HL-60/S4 treated with retinoic acid at 250 ng/mL for 4 days and 3 days (cell line): ENCODE data around the gene CHRM4.
"Not testable (repeated sequence)": the region's sequence is repeated elsewhere in the genome, so short reads cannot be mapped to it uniquely, and the experiment has no call there.

ENCODE experiments used
- in situ Hi-C: fragments of 300-500 bp; cut with MboI; formaldehyde crosslinking; loops from 2 replicates; pipeline ENCODE4 v1.7.0; 2022; ENCODE audit warnings: low sequenced_read_pairs

The CHRM4 gene

GRCh38 chr11:46383404-46383758 is 8.2 kb downstream of the CHRM4 start:
- in situ Hi-C loops = no loop called here

- in situ Hi-C loops = no loop called here
Observed at GRCh38 chr11:46382646-46383403, 8.8 kb downstream of the CHRM4 start.

- in situ Hi-C loops = no loop called here
Observed at GRCh38 chr11:46381819-46382645, 9.5 kb downstream of the CHRM4 start.

GRCh38 chr11:46381048-46381818 is 10.3 kb downstream of the CHRM4 start, which contains the start of gene MDK:
TSS of gene MDK (plus strand) at chr11:46381669. CDS start at chr11:46382058, 389 bp downstream.
- in situ Hi-C loops = no loop called here

- in situ Hi-C loops = no loop called here
Observed at GRCh38 chr11:46380340-46381047, 11.1 kb downstream of the CHRM4 start.

GRCh38 chr11:46379482-46380293 is 11.9 kb downstream of the CHRM4 start:
- in situ Hi-C loops = not testable (repeated sequence)

- in situ Hi-C loops = no loop called here
Observed at GRCh38 chr11:46378811-46379481, 12.6 kb downstream of the CHRM4 start.

GRCh38 chr11:46378296-46378695 is 13.3 kb downstream of the CHRM4 start:
- in situ Hi-C loops = no loop called here

- in situ Hi-C loops = no loop called here
Observed at GRCh38 chr11:46377831-46378230, 13.7 kb downstream of the CHRM4 start.

- in situ Hi-C loops = no loop called here
Observed at GRCh38 chr11:46377290-46377689, 14.3 kb downstream of the CHRM4 start.

- in situ Hi-C loops = no loop called here
Observed at GRCh38 chr11:46376258-46377050, 15.1 kb downstream of the CHRM4 start.

- in situ Hi-C loops = no loop called here
Observed at GRCh38 chr11:46375392-46376101, 16.0 kb downstream of the CHRM4 start.

GRCh38 chr11:46374815-46375214 is 16.8 kb downstream of the CHRM4 start:
- in situ Hi-C loops = no loop called here

- in situ Hi-C loops = no loop called here
Observed at GRCh38 chr11:46373787-46374740, 17.5 kb downstream of the CHRM4 start.

- in situ Hi-C loops = not testable (repeated sequence)
Observed at GRCh38 chr11:46372501-46372900, 19.1 kb downstream of the CHRM4 start.

GRCh38 chr11:46372086-46372485 is 19.5 kb downstream of the CHRM4 start:
- in situ Hi-C loops = no loop called here

- in situ Hi-C loops = not testable (repeated sequence)
Observed at GRCh38 chr11:46371262-46371661, 20.3 kb downstream of the CHRM4 start.
